Transverse colon (tissue), 4 donors: ENCODE results near the gene SPEN. TPM values are rescaled to one million over a fixed set of nuclear protein-coding genes. Genes with fewer than 3 reads are reported as not detected.
"Not testable (repeated sequence)": the region's sequence is repeated elsewhere in the genome, so short reads cannot be mapped to it uniquely, and the experiment has no call there.

Experiments
- DNase-seq: peaks from one replicate; pipeline ENCODE4 v3.0.0-alpha.2; 2019
- H3K27ac ChIP-seq, 4 donors: fragments of 200-600 bp; sonication (generic); 2 replicates each; pipeline ENCODE4 v1.5.1; 2016 to 2018; ENCODE audit warnings: inconsistent platforms in 4 of 4
- H3K27me3 ChIP-seq: fragments of 200-600 bp; sonication (generic); 2 replicates; pipeline ENCODE4 v1.5.1; 2017; ENCODE audit warnings: inconsistent platforms
- H3K36me3 ChIP-seq, 4 donors: fragments of 200-600 bp; sonication (generic); 2 replicates each; pipeline ENCODE4 v1.5.1; 2017 to 2019; ENCODE audit warnings: inconsistent platforms in 4 of 4
- H3K4me1 ChIP-seq, 4 donors: fragments of 200-600 bp; sonication (generic); 2 replicates each; pipeline ENCODE4 v1.5.1; 2017 to 2020; ENCODE audit warnings: inconsistent platforms in 4 of 4
- H3K4me3 ChIP-seq, 4 donors: fragments of 200-600 bp; sonication (generic); 1 replicate in 1 of 4; 2 replicates in 3 of 4; pipeline versions ENCODE4 v1.5.1 to v1.6.1; 2017 to 2019; ENCODE audit warnings: inconsistent platforms in 4 of 4
- H3K9me3 ChIP-seq, 2 donors: fragments of 200-600 bp; sonication (generic); 2 replicates each; pipeline ENCODE4 v1.5.1; 2017 to 2019; ENCODE audit warnings: inconsistent platforms in 2 of 2
- CTCF ChIP-seq, 5 experiments: fragments of 200-600 bp in 3 of 5; fragments of 450-650 bp in 2 of 5; sonication (generic) in 3 of 5; IDR thresholded peaks; 1 replicate in 2 of 5; 2 replicates in 3 of 5; pipeline ENCODE4 v1.5.1; 2016 to 2017; ENCODE audit warnings: antibody characterized with exemption in 5 of 5, inconsistent platforms in 3 of 5, mild to moderate bottlenecking in 2 of 5, moderate library complexity in 1 of 5
- EP300 ChIP-seq: sonication (generic); formaldehyde crosslinking; IDR thresholded peaks from one replicate; pipeline ENCODE4 v1.6.1; 2017; ENCODE audit warnings: antibody characterized with exemption, low read depth
- POLR2A ChIP-seq: fragments of 450-650 bp; IDR thresholded peaks from one replicate; pipeline ENCODE4 v1.6.1; 2016; ENCODE audit warnings: antibody characterized with exemption, mild to moderate bottlenecking, moderate library complexity
- POLR2AphosphoS5 ChIP-seq, 3 donors: sonication (generic); formaldehyde crosslinking; IDR thresholded peaks; one replicate each; pipeline ENCODE4 v1.6.1; 2016; ENCODE audit warnings: antibody characterized with exemption in 3 of 3
- WGBS, 2 donors: methylation state at CpG; one replicate each; pipeline ENCODE4 v1.1.5; 2018; ENCODE audit warnings: low coverage in 1 of 2; 5-methylcytosine and 5-hydroxymethylcytosine counted together
- in situ Hi-C, 4 donors: fragments of 200-750 bp; cut with MboI; loops; one replicate each; pipeline versions ENCODE4 v1.15.0 to v1.15.1; 2017; ENCODE audit warnings: low sequenced_read_pairs in 3 of 4, low pct_ligation_motif_present in 1 of 4, low pct_unique_long_range_greater_than_20kb in 1 of 4
- intact Hi-C: fragments of 100-400 bp; cut with DNase I; formaldehyde crosslinking; loops from one replicate; pipeline ENCODE4 v1.15.1; 2023; ENCODE audit warnings: low total_unique reads
- total RNA-seq, 4 donors: library from RNA; depleted of rRNA; stranded (reverse); fragments of >200 nt; gene quantifications; one replicate each; pipeline ENCODE4 v1.1.0, GENCODE V29; 2016

SPEN gene
- total RNA-seq, 4 donors from 2014 or later, result 28.4 to 81.9 (median 42.6) TPM

GRCh38 chr1:15825800-15826199 is 21.7 kb upstream of the SPEN start:
- TF ChIP-seq CTCF (IDR thresholded peaks at IDR 0.05), result no peak
- TF ChIP-seq EP300, result no peak
- no peak for TF ChIP-seq POLR2A
- TF ChIP-seq POLR2AphosphoS5 (IDR thresholded peaks at IDR 0.05), result no peak
- peak overlapping the region in 1 of 4 donors; percentile 38 for H3K27ac ChIP-seq
- in situ Hi-C loops, result loop anchor here in 1 of 4 donors (10.0 kb wide), 1 partner anchor 149 kb away; the partner anchor contains the start of gene ZBTB17
- DNase-seq, result no peak
- H3K4me3 ChIP-seq, result no peak overlapping the region
- H3K4me1 ChIP-seq, result peaks cover 7 to 31% (median 12%) of the 10 kb centered on the region in 4 donors
- no peaks in the 10 kb centered on the region for H3K9me3 ChIP-seq
- intact Hi-C loops, result no loop called here
- no peaks in the 10 kb centered on the region for H3K27me3 ChIP-seq
- H3K36me3 ChIP-seq, result no peaks in the 10 kb centered on the region

DNA sequence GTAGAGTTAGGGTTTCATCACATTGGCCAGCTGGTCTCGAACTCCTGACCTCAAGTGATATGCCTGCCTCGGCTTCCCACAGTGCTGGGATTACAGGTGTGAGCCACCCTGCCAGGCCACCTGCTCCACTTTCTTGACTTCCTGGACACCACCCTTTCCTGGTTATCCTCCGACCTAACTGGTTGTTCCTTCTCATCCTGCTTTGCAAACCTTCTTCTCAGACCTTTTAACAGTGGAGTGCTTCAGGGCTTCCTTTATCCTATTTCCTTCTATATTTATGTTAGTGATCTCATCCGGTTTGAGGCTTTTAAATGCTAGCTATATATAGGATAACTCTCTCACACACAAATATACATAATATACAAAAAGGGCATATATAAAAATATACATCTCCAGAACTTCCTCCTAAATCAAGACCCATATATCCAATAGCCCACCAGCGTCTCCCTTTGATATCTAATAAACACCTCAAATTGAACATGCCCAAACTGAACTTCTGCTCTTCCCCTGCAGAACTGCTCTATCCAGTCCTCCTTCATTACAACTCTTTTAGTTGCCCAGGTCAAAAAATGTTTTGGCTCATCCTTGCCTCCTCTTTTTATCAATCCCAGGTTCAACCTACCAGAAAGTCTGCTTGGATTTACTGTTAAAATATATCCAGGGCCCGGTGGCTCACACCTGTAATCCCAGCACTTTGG is 20.5 kb upstream of the SPEN start:
- peak overlapping the region in 1 of 4 donors; percentile 22 for H3K27ac ChIP-seq
- peaks cover 7 to 32% (median 12%) of the 10 kb centered on the region in 4 donors for H3K4me1 ChIP-seq
- WGBS, 2 donors, result 69 to 74% methylated on average over 3 to 6 of the region's 6 CpGs
- in situ Hi-C loops (loop anchor here in 1 of 4 donors (10.0 kb wide), 1 partner anchor 148 kb away; the partner anchor contains the start of gene ZBTB17), intact Hi-C loops (no loop called here)
- no peaks in the 10 kb centered on the region for H3K9me3 ChIP-seq
- no peaks in the 10 kb centered on the region for H3K27me3 ChIP-seq
- H3K4me3 ChIP-seq, result no peak overlapping the region
- TF ChIP-seq POLR2AphosphoS5 (IDR thresholded peaks at IDR 0.05) (no peak), EP300 (no peak), CTCF (IDR thresholded peaks at IDR 0.05) (no peak), POLR2A (no peak)
- no peak for DNase-seq
- no peaks in the 10 kb centered on the region for H3K36me3 ChIP-seq

DNA sequence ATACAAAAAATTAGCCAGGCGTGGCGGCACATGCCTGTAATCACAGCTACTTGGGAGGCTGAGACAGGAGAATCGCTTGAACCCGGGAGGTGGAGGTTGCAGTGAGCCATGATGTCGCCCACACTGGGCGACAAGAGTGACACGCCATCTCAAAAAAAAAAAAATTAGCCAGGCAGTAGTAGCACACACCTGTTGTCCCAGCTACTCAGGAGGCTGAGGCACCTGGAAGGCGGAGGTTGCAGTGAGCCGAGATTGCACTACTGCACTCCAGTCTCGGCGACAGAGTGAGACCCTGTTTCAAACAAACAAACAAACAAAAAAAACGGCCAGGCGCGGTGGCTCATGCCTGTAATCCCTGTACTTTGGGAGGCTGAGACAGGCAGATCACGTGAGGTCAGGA is 19.9 kb upstream of the SPEN start:
- DNase-seq, H3K27ac ChIP-seq, H3K27me3 ChIP-seq, H3K4me3 ChIP-seq, H3K9me3 ChIP-seq, intact Hi-C loops, H3K36me3 ChIP-seq: not testable (repeated sequence)
- in situ Hi-C loops, result loop anchor here in 1 of 4 donors (10.0 kb wide), 1 partner anchor 147 kb away; the partner anchor contains the start of gene ZBTB17
- 90 to 97% methylated on average over 6 to 15 of the region's 15 CpGs for WGBS, 2 donors
- H3K4me1 ChIP-seq, result peaks cover 7 to 37% (median 16%) of the 10 kb centered on the region in 4 donors

GRCh38 chr1:15828931-15829330 is 18.6 kb upstream of the SPEN start:
- in situ Hi-C loops, result loop anchor here in 1 of 4 donors (10.0 kb wide), 1 partner anchor 146 kb away; the partner anchor contains the start of gene ZBTB17
- H3K36me3 ChIP-seq, DNase-seq, intact Hi-C loops, H3K4me3 ChIP-seq, H3K27ac ChIP-seq, H3K9me3 ChIP-seq, H3K27me3 ChIP-seq: not testable (repeated sequence)
- WGBS, 2 donors, result 93 to 95% methylated on average over 7 to 14 of the region's 14 CpGs
- H3K4me1 ChIP-seq, result peaks cover 7 to 44% (median 24%) of the 10 kb centered on the region in 4 donors

GRCh38 chr1:15830258-15830657 is 17.2 kb upstream of the SPEN start:
- Histone ChIP-seq H3K9me3 (no peaks in the 10 kb centered on the region), H3K4me1 (peaks cover 7 to 41% (median 24%) of the 10 kb centered on the region in 4 donors), H3K27me3 (no peaks in the 10 kb centered on the region), H3K27ac (peak overlapping the region; percentile 5 to 44 (median 36)), H3K4me3 (no peak overlapping the region), H3K36me3 (no peaks in the 10 kb centered on the region)
- intact Hi-C loops (no loop called here), in situ Hi-C loops (no loop called here)
- peak in 3 of 5 experiments; percentile 13 to 33 (median 16) for TF ChIP-seq CTCF (IDR thresholded peaks at IDR 0.05)
- TF ChIP-seq POLR2A, result no peak
- no peak for DNase-seq
- WGBS, 2 donors, result 63 to 89% methylated on average over 1 of the region's 1 CpG
